Activated T-helper 1 cell treated with Interleukin-2 at 50 U/mL for 16 hours (primary cell): Measurements from ENCODE around the gene MAN2B2.
"Not testable (repeated sequence)": the region's sequence is repeated elsewhere in the genome, so short reads cannot be mapped to it uniquely, and the experiment has no call there.

ENCODE experiments used
- DNase-seq: peaks from one replicate; pipeline ENCODE4 v3.0.0-alpha.2; 2020; ENCODE audit warnings: low read depth

The MAN2B2 gene

DNA sequence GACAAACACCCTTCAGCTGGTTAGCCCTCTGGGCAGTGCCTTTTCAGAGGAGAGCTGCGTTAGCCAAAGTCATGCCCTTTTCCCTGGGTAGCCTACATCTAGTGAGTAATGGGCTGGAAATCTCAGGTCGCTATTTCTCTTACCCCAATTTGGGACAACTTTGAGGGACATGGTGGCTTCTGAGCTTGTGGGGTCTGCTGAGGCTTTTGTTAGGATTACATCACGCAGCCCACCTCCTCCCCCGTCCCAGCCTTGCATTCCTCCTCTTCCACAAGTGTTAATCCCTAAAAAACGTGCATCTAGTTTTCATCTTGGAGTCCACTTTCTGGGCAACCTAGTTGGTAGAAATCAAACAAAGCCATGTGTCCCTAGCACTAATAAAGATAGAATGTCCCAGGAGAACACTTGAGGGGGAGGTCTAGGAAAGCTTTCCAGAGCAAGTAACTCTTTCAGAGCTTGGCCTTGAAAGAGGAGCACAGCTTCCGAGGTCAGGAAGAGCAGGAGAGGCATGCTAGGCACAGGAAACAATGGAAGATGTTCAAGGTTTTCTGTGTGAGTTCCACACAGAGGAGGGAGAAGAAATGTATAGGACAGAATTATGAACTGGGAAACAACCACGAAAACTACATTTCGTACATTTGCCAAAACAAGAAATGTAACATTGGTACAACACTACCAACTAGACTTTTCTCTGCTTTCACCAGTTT, 68.3 kb downstream of the MAN2B2 start:
- no peak for DNase-seq

DNA sequence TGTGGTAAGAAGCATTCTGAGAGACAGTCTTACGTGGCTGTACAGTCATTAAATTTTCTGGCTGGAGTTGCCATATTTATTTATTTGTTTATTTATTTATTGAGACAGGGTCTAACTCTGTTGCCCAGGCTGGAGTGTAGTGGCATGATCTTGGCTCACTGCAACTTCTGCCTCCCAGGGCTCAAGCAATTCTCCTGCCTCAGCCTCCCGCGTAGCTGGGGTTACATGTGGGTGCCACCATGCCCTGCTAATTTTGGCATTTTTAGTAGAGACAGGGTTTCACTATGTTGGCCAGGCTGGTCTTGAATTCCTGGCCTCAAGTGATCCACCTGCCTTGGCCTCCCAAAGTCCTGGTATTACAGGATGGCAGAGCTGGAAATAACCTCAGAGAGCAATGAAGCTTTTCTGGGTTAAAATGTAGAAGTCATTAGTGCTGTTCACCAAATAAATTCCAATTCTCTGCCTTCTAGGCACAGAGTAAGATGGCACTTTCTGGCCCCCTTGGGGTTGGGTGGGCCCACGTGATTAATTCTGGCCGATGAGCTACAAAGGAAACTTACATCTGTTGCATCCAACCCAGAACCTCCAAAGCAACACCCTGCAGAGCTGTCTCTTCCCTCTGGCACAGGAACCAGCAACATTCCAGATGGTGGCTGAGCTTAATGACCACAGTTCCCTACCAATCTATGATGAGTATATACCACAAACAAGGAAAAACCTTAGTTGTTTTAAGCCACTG, 70.0 kb downstream of the MAN2B2 start:
- no peak for DNase-seq

DNA sequence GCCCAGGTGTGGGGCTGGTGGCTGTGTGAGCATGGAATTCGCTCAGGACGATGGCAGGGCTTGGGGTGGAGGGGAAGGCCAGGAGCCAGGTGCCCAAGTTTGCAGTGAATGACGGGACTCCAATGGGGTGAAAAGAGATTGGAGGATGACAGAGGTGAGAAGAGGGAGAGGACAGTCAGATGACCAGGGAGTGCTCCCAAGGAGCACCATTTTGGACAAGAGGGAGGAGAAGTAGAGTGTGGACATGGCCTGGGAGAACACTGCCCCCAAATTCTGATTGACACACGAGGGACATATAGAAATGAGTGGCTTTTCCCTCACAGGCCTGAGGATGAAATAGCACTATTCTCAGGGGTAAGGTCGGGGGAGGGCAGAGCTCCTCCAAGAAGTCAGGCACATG, 72.2 kb downstream of the MAN2B2 start:
- no peak for DNase-seq

DNA sequence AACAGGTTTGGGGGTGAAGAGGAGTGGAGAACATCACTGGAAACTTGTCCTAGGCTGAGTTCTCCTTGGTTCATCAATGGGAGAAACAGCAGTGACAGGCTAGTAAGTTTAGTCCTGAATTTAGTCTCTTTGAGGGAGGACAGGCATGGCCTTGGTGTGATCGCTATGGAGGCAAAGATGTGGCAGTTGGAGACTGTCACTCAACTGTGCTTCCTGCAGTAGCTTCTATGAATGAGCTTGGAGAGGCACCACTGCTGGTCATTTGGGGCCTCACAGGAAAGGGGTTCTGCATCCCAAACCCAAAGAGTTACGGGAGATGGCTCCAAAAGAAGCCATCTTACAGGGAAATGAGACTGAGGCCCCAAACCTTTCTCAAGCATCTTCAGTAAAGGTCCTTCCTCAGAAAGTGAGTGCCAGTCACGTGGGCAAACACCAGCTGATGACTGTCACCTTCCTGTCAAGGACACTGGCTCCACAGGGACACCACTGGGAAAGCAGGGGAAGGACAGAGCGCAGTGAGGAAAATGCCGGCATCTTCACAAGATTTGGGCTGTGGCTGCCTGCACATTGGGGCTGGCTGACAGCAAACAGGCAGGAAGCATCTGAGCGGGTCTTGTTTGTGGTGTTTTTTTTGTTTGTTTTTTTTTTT, 72.7 kb downstream of the MAN2B2 start:
- DNase-seq, result no peak

DNA sequence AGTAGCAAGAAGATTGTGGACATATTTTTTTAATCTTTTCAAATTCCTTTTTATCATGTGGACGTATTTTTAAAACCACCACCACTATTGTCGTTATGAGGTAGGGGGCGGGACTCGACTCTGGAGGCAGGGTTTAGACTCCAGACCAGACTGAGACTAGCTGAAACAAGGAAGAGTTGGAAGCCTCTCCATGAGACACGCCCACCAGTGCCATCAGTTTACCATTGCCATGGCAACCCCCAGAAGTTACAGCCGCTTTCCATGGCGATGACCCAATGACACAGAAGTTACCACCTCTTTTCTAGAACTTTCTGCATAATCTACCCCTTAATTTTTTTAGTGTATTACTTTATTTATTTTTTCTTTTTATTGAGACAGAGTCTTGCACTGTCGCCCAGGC, 74.2 kb downstream of the MAN2B2 start:
- DNase-seq, result no peak

DNA sequence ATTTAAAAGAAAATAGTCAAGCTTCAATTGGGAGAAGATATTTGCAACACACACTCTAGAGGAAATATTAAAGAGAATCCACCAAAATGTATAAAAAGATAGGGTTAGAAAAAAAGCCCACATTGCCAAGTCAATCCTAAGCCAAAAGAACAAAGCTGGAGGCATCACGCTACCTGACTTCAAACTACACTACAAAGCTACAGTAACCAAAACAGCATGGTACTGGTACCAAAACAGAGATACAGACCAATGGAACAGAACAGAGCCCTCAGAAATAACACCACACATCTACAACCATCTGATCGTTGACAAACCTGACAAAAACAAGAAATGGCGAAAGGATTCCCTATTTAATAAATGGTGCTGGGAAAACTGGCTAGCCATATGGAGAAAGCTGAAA, 79.2 kb downstream of the MAN2B2 start:
- not testable (repeated sequence) for DNase-seq

DNA sequence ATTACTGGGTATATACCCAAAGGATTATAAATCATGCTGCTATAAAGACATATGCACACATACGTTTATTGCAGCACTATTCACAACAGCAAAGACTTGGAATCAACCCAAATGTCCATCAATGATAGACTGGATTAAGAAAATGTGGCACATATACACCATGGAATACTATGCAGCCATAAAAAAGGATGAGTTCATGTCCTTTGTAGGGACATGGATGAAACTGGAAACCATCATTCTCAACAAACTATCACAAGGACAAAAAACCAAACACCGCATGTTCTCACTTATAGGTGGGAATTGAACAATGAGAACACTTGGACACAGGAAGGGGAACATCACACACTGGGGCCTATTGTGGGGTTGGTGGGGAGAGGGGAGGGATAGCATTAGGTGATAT, 80.3 kb downstream of the MAN2B2 start:
- not testable (repeated sequence) for DNase-seq

DNA sequence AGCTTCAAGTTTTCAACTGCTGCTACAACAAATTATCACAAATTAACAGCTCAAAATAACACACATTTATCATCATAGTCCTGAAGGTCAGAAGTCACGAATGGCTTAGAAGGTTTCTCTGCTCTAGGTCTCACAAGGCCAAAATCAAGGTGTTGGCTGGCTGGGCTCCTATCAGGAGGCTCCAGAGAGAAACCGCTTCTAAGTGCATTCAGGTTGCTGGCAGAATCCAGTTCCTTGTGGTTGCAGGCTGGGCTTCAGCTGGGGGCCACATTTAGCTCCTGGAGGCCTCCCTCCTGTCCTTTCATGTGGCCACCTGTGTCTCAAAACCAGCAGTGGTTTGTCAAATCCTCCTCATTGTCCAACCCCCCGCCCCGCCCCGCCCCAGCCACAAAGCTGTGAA, 80.9 kb downstream of the MAN2B2 start:
- no peak for DNase-seq

DNA sequence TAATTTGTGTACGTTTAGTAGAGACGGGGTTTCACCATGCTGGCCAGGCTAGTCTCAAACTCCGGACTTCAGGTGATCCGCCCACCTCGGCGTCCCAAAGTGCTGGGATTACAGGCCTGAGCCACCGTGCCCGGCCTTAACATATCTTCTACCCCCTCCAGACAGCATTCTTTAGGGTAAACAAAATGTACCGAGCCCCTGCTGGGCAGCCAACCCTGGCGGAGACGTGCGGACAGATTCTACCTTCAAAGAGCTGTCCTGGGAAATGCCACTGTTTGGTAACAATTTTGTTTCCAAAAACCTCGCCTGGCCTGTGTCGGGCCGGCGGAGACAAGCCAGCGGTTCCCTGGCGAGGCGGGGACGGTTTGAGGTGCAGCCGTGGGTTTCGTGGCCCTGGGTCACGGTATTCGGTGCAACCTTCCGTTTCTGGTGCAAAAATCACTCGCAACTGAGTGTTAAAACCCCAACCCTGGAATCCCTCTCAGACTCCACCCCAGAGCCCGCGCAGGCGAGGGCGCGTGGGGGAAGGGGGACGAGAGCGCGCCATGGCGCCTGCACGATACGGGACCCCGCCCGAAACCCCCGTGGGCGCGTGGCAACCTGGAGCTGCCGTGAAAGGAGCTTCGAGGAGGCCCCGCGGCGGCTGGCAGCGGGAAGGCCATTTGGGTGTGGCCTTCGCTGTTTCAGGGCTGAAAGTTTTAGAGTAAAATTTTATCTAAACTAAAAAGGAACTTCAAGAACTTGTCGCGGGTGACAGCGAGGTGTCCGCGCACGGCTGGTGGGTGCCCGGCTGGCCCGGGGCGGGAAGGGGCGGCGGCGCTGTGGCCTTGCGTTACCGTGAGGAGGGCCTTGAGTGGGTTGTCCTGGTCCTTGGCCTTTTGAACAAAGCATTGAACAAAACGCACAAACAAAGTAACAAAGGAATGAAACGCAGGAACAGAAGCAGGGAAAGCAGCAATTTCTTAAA, 82.5 kb downstream of the MAN2B2 start:
- DNase-seq, result no peak

DNA sequence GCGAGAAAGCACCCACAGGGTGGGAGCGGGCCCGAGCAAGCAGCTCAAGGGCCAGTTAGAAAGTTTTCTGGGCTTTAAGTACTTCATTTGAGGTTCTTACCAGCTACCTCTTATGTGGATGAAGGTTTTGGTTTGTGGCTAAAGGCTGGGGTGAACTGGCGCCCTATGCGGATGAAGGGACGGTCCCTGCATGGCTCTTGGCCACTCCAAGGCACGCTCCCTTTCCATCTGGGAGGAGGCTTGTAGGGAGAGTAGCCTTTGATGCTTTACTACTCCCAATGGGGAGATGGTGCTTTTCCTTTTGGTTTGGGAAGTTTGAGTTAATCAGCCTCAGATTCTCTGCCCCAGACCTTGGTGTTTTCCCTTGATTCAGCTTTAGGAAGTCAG, 83.2 kb downstream of the MAN2B2 start:
- DNase-seq, result no peak

DNA sequence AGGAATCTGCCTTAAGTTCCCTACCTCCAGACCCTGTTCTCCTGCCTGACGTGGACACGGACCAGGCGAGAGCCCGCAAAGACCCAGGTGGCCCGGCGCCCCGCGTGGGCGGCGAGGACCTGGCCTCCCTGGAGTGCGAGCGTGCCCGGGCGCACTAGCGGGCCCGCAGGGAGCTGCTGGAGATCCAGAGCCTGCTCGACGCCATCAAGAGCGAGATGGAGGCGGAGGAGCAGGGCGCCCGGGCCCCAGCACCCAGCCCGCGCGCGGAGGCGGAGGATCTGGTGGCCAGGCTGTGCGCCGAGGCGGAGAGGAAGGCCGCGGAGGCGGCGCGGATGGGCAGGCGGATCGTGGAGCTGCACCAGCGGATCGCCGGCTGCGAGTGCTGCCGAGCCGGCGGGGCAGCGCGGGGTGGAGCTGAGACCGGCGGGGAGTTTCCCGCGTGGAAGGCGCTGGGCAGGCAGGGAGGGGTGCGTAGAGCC, 83.6 kb downstream of the MAN2B2 start:
- peak; percentile 48 for DNase-seq

DNA sequence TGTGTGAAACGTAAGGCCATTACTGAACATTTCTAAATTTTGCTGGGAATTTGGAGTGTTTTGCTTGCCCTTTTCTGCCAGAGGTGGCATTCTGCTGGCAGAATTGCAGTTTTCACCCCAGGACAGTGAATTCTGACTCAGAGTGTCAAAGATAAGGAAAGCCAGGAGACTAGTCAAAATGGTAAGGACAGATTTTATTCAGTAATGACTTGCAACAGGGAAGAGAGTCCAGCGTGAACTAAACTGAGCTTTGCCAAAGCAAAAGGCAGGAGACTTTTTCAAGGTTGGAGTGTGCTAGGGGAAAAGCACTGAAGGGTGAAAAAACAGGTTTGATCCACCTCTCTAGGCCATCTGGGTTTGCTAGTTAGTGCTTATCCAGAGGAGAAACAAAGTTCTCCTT, 84.9 kb downstream of the MAN2B2 start:
- DNase-seq, result no peak

DNA sequence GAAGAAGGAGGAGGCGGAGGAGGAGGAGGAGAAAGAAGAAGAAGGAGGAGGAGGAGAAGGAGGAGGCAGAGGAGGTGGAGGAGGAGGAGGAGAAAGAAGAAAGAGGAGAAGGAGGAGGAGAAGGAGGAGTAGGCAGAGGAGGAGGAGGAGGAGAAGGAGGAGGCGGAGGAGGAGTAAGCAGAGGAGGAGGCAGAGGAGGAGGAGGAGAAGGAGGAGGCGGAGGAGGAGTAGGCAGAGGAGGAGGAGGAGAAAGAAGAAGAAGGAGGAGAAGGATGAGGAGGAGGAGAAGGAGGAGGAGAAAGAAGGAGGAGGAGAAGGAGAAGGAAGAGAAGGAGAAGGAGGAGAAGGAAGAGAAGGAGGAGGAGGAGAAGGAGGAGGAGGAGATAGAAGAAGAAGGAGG, 85.4 kb downstream of the MAN2B2 start:
- DNase-seq, result no peak

DNA sequence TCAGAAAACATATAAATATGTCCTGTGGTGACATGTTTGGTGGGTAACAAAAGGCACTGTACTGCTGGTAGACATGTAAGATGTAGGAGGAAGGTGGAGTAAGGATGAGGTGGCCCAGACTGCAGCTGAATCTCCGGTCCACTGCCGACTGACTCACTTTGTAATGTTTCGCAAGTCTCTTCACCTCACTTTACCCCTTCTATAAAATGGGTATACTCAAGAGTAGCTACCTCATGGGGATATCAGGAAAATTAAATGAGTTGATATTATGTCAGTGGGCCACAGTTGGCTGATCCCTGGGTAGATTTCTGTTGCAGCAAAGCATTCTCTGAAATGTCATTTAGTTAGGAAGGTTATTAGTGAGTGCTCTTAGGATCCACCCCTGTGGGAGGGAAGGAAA, 87.6 kb downstream of the MAN2B2 start:
- no peak for DNase-seq

DNA sequence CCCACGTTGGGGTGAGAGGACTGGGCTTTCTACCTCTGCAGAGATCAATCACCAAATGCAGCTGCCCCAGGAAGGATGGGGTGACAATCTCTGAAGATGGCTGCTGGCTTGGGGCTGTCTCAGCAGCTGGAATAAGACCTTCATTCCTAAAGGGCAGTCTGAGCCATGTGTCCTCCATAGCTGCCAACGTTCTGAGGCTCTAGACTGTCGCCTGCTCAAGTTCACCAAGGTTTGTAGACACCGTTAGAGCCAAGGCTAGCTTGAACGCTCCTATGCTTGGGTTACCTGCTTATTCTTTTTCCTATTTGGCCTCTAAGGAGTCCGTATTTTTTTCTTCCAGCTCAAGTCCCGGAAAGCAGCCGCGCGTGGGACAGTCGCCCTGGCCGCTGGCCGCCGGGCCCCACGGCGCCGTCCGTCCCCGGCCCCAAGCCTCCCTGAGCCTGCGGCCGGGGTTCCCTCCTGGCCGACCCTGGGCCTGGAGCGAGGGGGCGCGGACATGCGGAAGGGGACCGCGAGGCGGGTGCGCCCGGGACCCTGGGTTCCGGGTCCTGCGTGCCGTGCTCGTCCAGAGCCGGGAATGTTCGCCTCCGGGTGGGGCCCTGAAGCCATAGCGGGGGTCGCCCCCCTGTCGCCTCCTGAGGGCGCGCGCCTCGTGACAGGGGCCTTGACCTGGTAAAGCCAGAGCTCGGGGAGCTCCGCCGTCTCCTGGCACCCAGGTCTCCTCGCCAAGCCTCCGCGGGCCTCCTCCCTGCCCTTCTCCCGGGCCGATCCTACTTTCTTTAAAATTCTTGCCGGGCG, 88.8 kb downstream of the MAN2B2 start:
- DNase-seq, result no peak

DNA sequence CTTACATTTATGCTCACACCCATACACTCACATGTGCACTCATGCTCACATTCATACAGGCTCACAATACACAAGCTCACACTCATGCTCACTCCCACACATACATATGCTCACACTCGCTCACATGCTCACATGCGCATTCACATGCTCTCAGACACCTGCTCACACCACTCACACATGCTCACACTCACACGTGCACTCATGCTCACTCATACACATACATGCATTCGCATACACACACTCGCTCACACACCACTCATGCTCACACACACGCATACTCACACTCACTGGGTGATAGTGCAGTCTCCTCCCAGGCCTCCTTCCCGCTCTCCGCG, 90.3 kb downstream of the MAN2B2 start:
- no peak for DNase-seq

DNA sequence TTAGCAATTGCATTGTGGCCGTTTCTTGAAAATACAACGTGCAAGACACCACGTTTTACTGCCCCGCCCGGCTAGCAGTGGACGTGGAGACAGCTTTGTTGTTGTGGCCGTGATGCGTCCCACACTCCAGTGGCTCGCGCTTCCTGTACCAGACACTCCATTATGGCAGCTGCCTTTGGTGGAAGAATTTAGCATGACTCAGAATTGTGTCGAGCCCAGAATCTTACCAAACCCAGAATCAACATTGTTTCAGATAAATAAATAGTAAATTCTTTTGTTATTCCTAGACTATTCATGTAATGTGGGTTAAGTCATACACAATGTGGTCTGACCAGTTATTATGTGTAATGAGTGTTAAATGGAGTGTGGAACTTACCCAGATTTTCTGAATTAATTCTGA, 93.4 kb downstream of the MAN2B2 start:
- no peak for DNase-seq

DNA sequence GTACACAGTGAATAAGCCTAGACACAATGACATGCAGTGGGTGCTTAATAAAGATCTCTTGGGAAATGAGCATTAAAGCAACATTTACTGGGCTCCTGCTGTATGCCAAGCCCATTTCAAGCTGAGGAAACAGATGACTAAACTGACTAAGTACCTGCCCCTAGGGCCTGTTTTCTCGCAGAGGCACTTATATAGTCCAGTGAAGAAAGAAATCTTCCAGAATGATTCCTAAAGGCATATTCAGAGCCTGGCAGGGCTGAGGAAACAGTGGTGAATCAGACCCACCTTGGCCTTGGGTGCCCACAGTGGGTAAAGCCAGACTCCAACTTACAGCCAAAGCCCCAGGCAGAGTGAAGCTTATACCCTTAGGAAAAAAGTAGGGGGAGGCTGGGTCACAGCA, 96.7 kb downstream of the MAN2B2 start:
- DNase-seq, result no peak

DNA sequence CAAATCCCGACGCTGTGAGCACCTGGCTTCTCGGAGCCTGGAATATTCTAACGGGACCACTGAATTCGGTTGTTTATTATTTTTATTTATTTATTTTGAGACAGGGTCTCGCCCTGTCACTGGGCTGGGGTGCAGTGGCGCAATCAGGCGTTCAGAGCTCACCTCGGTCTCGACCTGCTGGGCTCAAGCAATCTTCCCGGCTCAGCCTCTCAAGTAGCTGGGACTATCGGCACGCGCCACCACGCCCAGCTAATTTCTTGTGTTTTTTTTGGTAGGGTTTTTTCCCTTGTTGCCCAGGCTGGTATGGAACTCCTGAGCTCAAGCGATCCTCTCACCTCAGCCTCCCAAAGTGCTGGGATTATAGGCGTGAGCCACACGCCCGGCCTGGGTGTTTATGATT, 97.1 kb downstream of the MAN2B2 start:
- DNase-seq, result no peak

DNA sequence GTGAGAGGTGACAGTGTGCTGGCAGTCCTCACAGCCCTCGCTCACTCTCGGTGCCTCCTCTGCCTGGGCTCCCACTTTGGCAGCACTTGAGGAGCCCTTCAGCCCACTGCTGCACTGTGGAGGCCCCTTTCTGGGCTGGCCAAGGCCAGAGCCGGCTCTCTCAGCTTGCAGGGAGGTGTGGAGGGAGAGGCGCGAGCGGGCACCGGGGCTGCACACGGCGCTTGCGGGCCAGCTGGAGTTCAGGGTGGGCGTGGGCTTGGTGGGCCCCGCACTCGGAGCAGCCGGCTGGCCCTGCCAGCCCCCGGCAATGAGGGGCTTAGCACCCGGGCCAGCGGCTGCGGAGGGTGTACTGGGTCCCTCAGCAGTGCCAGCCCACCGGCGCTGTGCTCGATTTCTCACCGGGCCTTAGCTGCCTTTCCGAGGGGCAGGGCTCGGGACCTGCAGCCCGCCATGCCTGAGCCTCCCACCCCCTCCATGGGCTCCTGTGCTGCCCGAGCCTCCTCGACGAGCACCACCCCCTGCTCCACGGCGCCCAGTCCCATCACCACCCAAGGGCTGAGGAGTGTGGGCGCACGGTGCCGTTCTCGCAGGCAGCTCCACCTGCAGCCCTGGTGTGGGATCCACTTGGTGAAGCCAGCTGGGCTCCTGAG, 97.7 kb downstream of the MAN2B2 start:
- not testable (repeated sequence) for DNase-seq
